ENCODE measurements around the gene ZNF549. TPM values are rescaled to one million over a fixed set of nuclear protein-coding genes. Genes with fewer than 3 reads are reported as not detected.
"Not testable (repeated sequence)": the region's sequence is repeated elsewhere in the genome, so short reads cannot be mapped to it uniquely, and the experiment has no call there.

ZNF549 gene
- total RNA-seq (2014; rRNA removed) (4.3 and 5.0 TPM in 2 replicates), Bru-seq, nascent RNA (percentile 69 among the genes with signal in this experiment), BruChase-seq, experiment 1, labeled RNA remaining after a 6-hour chase (percentile 68 among the genes with signal in this experiment), BruChase-seq, experiment 2, labeled RNA remaining after a 2-hour chase (percentile 86 among the genes with signal in this experiment)
- long read RNA-seq, full-length matches to known transcripts, result 25 of 42 reads
- long read RNA-seq, partial matches to known transcripts, result 0 of 42 reads
- long read RNA-seq, other reads (novel, unspliced or antisense), result 17 of 42 reads

GRCh38 chr19:57527136-57527881 lies at the start of gene ZNF549:
Gene ZNF549 (plus strand): TSS chr19:57527356. CDS start chr19:57527574, 218 bp downstream.
- Histone ChIP-seq H3K4me1 (ENCODE audit: insufficient read depth, low read length) (no peaks in the 10 kb centered on the region), H4K20me1 (ENCODE audit: low read length) (no peaks in the 10 kb centered on the region), H3K9me3 (ENCODE audit: low read length) (peaks cover 27% of the 10 kb centered on the region), H3K36me3 (ENCODE audit: low read depth, low read length) (peaks cover 22% of the 10 kb centered on the region), H3F3A (ENCODE audit: low read length, unreplicated experiment) (no peaks in the 10 kb centered on the region), H3K27ac (ENCODE audit: low read length) (peak within 1 kb of the TSS; percentile 50), H3K4me3 (ENCODE audit: low read length) (peak within 1 kb of the TSS; percentile 86), H3K79me2 (ENCODE audit: low read length) (peaks cover 23% of the 10 kb centered on the region), H3K9ac (ENCODE audit: low read length) (peak within 1 kb of the TSS; percentile 80), H2AFZ (ENCODE audit: low read length) (peak within 1 kb of the TSS; percentile 98), H3K27me3 (ENCODE audit: low read length) (no peaks in the 10 kb centered on the region), H3K4me2 (ENCODE audit: low read length) (peak within 1 kb of the TSS; percentile 91), H3K9me2 (replicated peaks; ENCODE audit: low read length) (no peaks in the 10 kb centered on the region)
- TSS peak; percentile 70 for BruUV-seq (replicated peaks)
- DNase-seq (peak; percentile 97), ATAC-seq (peak; percentile 100)
- ChIA-PET CTCF (interaction anchor here (0.7 kb wide), 1 partner anchor 602 kb away, joined by 3 read pairs; no protein-coding TSS in a partner anchor), POLR2A (ENCODE audit: unreplicated experiment) (no interaction called here)
- no peak for TF ChIP-seq CTCF (conservative IDR thresholded peaks at IDR 0.05; ENCODE audit: low read depth, low read length)
- intact Hi-C loops (cut with micrococcal nuclease), result loop anchor here (1.0 kb wide), 1 partner anchor 51 kb away; the partner anchor contains the start of gene ZNF416

GRCh38 chr19:57487477-57488298 lies 39.5 kb upstream of the ZNF549 start, which contains the start of gene ZNF419:
Gene ZNF419 (plus strand): TSS chr19:57487750. CDS start chr19:57487951, 201 bp downstream.
- DNase-seq (peak; percentile 98), ATAC-seq (peak; percentile 99)
- Histone ChIP-seq H3K4me2 (ENCODE audit: low read length) (peak within 1 kb of the TSS; percentile 91), H3K9ac (ENCODE audit: low read length) (peak within 1 kb of the TSS; percentile 85), H3K27ac (ENCODE audit: low read length) (0 out of 2 replicates have a peak within 1 kb of the TSS, but pooled peaks have one; percentile 24), H3K36me3 (ENCODE audit: low read depth, low read length) (peaks cover 22% of the 10 kb centered on the region), H2AFZ (ENCODE audit: low read length) (peak within 1 kb of the TSS; percentile 94), H3K4me3 (ENCODE audit: low read length) (peak within 1 kb of the TSS; percentile 92)
- H3K4me1 ChIP-seq (ENCODE audit: insufficient read depth, low read length); H3K9me3 ChIP-seq (ENCODE audit: low read length); H3F3A ChIP-seq (ENCODE audit: low read length, unreplicated experiment); CTCF ChIA-PET; H3K79me2 ChIP-seq (ENCODE audit: low read length); H3K9me2 ChIP-seq (replicated peaks; ENCODE audit: low read length); H4K20me1 ChIP-seq (ENCODE audit: low read length); H3K27me3 ChIP-seq (ENCODE audit: low read length): not testable (repeated sequence)
- POLR2A ChIA-PET (ENCODE audit: unreplicated experiment), result interaction anchor here (0.7 kb wide), 1 partner anchor 817 kb away, joined by 3 read pairs; no protein-coding TSS in a partner anchor
- BruUV-seq (replicated peaks), result TSS peak; percentile 90
- intact Hi-C loops (cut with micrococcal nuclease), result loop anchor here (1.0 to 5.0 kb wide), 2 partner anchors 12 to 50 kb away; partner anchors contain the start of genes ZNF749 and ZNF773

GRCh38 chr19:57488299-57488644 lies 38.9 kb upstream of the ZNF549 start:
- H3K27me3 ChIP-seq (ENCODE audit: low read length); H3K79me2 ChIP-seq (ENCODE audit: low read length); H4K20me1 ChIP-seq (ENCODE audit: low read length); POLR2A ChIA-PET (ENCODE audit: unreplicated experiment); H3K9me2 ChIP-seq (replicated peaks; ENCODE audit: low read length); H3K9me3 ChIP-seq (ENCODE audit: low read length); H2AFZ ChIP-seq (ENCODE audit: low read length); CTCF ChIA-PET; H3F3A ChIP-seq (ENCODE audit: low read length, unreplicated experiment); DNase-seq; H3K27ac ChIP-seq (ENCODE audit: low read length); H3K4me1 ChIP-seq (ENCODE audit: insufficient read depth, low read length): not testable (repeated sequence)
- ATAC-seq, result peak; percentile 39
- Histone ChIP-seq H3K36me3 (ENCODE audit: low read depth, low read length) (peaks cover 28% of the 10 kb centered on the region), H3K4me3 (ENCODE audit: low read length) (peak overlapping the region; percentile 92), H3K4me2 (ENCODE audit: low read length) (peak overlapping the region; percentile 75), H3K9ac (ENCODE audit: low read length) (peak overlapping the region; percentile 85; the same call in 1 of the 2 replicates)
- intact Hi-C loops (cut with micrococcal nuclease), result loop anchor here (5.0 kb wide), 1 partner anchor 51 kb away; the partner anchor contains the start of gene ZNF749
- BruUV-seq (replicated peaks), result TSS peak; percentile 42

GRCh38 chr19:57499332-57499679 lies 27.9 kb upstream of the ZNF549 start:
- H3K4me1 ChIP-seq (ENCODE audit: insufficient read depth, low read length); H3K9me2 ChIP-seq (replicated peaks; ENCODE audit: low read length); H3K4me3 ChIP-seq (ENCODE audit: low read length); H2AFZ ChIP-seq (ENCODE audit: low read length); H4K20me1 ChIP-seq (ENCODE audit: low read length); DNase-seq; BruUV-seq (replicated peaks); H3K27ac ChIP-seq (ENCODE audit: low read length); H3K9me3 ChIP-seq (ENCODE audit: low read length); H3F3A ChIP-seq (ENCODE audit: low read length, unreplicated experiment); ATAC-seq; CTCF ChIA-PET; POLR2A ChIA-PET (ENCODE audit: unreplicated experiment); H3K27me3 ChIP-seq (ENCODE audit: low read length); H3K4me2 ChIP-seq (ENCODE audit: low read length); H3K9ac ChIP-seq (ENCODE audit: low read length): not testable (repeated sequence)
- Histone ChIP-seq H3K79me2 (ENCODE audit: low read length) (peaks cover 28% of the 10 kb centered on the region), H3K36me3 (ENCODE audit: low read depth, low read length) (peaks cover 41% of the 10 kb centered on the region)
- intact Hi-C loops (cut with micrococcal nuclease), result loop anchor here (1.0 kb wide), 1 partner anchor 12 kb away; the partner anchor contains the start of gene ZNF419

GRCh38 chr19:57499680-57500395 lies 27.3 kb upstream of the ZNF549 start, which contains the start of gene ZNF773:
Gene ZNF773 (plus strand): TSS chr19:57499938. CDS start chr19:57500081, 143 bp downstream.
- H3F3A ChIP-seq (ENCODE audit: low read length, unreplicated experiment); H4K20me1 ChIP-seq (ENCODE audit: low read length); POLR2A ChIA-PET (ENCODE audit: unreplicated experiment); H3K9me2 ChIP-seq (replicated peaks; ENCODE audit: low read length); H3K27ac ChIP-seq (ENCODE audit: low read length); H3K9me3 ChIP-seq (ENCODE audit: low read length); H3K27me3 ChIP-seq (ENCODE audit: low read length); CTCF ChIA-PET; H3K4me1 ChIP-seq (ENCODE audit: insufficient read depth, low read length): not testable (repeated sequence)
- Histone ChIP-seq H3K4me2 (ENCODE audit: low read length) (peak within 1 kb of the TSS; percentile 82), H3K36me3 (ENCODE audit: low read depth, low read length) (peaks cover 40% of the 10 kb centered on the region), H2AFZ (ENCODE audit: low read length) (peak within 1 kb of the TSS; percentile 63), H3K79me2 (ENCODE audit: low read length) (peaks cover 28% of the 10 kb centered on the region), H3K4me3 (ENCODE audit: low read length) (peak within 1 kb of the TSS; percentile 74), H3K9ac (ENCODE audit: low read length) (peak within 1 kb of the TSS; percentile 78)
- ATAC-seq, result peak; percentile 100
- peak; percentile 98 for DNase-seq
- intact Hi-C loops (cut with micrococcal nuclease), result loop anchor here (1.0 kb wide), 1 partner anchor 13 kb away; the partner anchor contains the start of gene ZNF419
- BruUV-seq (replicated peaks), result TSS peak; percentile 86
